Stimulated activated CD4-positive, alpha-beta T cell treated with anti-CD3 and anti-CD28 coated beads, Interleukin-15, amount 100 ng/mL, for 1 hour (primary cell): ENCODE measurements around the gene ANKRD24.
"Not testable (repeated sequence)": the region's sequence is repeated elsewhere in the genome, so short reads cannot be mapped to it uniquely, and the experiment has no call there.

Experiments
- DNase-seq, 2 donors: peaks; one replicate each; pipeline ENCODE4 v3.0.0-alpha.2; 2020; ENCODE audit warnings: low read depth in 1 of 2, low spot score in 1 of 2

Gene ANKRD24

GRCh38 chr19:4230237-4230636, 47.7 kb downstream of the ANKRD24 start:
- DNase-seq = not testable (repeated sequence)

DNA sequence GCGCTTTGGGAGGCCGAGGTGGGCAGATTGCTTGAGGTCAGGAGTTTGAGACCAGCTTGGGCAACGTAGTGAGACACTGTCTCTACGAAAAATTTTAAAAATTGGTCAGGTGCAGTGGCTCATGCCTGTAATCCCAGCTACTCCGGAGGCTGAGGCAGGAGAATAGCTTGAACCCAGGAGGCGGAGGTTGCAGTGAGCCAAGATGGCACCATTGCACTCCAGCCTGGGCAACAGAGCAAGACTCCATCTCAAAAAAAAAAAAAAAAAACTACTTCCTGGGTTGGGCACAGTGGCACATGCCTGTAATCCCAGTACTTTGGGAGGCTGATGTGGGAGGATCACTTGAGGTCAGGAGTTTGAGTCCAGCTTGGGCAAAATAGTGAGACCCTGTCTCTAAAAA, 49.0 kb downstream of the ANKRD24 start:
- DNase-seq = not testable (repeated sequence)

- not testable (repeated sequence) for DNase-seq
These were observed 49.6 kb downstream of the ANKRD24 start for GRCh38 chr19:4232139-4232538.

- no peak for DNase-seq
These were observed 50.3 kb downstream of the ANKRD24 start for GRCh38 chr19:4232614-4233281.

GRCh38 chr19:4233282-4233853, 50.9 kb downstream of the ANKRD24 start:
- DNase-seq = peak; percentile 35 to 62

DNA sequence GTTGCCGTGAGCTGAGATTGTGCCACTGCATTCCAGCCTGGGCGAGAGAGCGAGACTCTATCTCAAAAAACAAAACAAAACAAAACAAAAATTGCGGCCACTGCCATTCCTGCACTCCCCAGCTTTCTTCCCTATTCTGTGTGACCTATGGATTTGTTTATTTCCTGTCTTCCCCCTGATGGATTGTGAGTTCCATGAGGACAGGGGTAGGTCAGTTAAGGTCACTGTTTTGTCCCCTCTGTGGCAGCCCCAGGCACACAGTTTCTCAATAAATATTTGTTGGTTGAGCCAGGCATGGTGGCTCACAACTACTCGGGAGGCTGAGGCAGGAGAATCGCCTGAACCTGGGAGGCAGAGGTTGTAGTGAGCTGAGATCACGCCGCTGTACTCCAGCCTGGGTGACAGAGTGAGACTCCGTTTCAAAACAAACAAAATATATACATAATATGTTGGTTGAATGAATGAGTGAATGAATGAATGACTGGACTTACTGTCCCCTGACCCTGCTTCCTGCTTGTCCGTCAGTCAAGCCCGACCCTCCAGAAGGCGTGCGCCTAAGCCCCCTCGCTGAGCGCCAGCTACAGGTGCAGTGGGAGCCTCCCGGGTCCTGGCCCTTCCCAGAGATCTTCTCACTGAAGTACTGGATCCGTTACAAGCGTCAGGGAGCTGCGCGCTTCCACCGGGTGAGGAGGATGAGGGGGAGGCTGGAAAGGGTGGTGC, 51.8 kb downstream of the ANKRD24 start:
- DNase-seq = no peak

- no peak for DNase-seq
These were observed 52.3 kb downstream of the ANKRD24 start for GRCh38 chr19:4234862-4235201.

- DNase-seq = not testable (repeated sequence)
These were observed 55.0 kb downstream of the ANKRD24 start for GRCh38 chr19:4237510-4237909.

DNA sequence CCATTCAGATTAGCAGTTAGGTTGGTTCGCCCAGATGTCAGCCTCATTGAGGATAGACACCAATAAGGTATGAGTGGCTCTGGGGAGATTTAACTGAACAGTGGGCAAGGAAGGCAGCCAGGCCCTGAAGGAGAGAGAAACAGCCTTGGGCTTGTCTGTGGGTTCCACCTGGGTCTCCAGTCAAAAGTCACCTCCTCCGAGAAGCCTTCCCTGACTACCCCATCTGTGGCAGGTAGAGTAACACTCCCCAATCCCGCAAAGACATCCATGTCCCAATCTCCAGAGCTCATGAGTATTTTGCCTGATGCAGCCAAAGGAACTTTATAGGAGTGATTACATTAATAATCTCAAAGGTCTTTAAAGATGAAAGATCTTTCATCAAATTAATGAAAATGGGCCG, 56.3 kb downstream of the ANKRD24 start:
- no peak for DNase-seq

- DNase-seq = no peak
These were observed 59.4 kb downstream of the ANKRD24 start for GRCh38 chr19:4241824-4242430.

DNA sequence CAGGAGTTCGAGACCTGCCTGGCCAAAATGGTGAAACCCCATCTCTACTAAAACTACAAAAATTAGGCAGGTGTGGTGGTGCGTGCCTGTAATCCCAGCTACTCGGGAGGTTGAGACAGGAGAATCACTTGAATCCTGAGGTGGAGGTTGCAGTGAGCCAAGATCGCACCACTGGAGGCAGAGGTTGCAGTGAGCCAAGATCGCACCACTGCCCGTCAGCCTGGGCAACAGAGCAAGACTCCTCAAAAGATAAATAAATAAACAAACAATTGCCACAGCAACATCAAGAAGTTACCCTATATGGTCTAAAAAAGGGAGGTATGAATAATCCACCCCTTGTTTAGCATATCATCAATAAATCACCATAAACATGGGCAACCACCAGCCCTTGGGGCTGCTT, 63.4 kb downstream of the ANKRD24 start:
- DNase-seq = not testable (repeated sequence)

- DNase-seq = peak; percentile 93 to 97
These were observed 64.5 kb downstream of the ANKRD24 start, which contains the start of gene YJU2 for GRCh38 chr19:4246767-4247593. TSS of gene YJU2 (plus strand) at chr19:4247080. CDS start at chr19:4247147, 67 bp downstream.

GRCh38 chr19:4256563-4256962, 74.1 kb downstream of the ANKRD24 start:
- DNase-seq = no peak

DNA sequence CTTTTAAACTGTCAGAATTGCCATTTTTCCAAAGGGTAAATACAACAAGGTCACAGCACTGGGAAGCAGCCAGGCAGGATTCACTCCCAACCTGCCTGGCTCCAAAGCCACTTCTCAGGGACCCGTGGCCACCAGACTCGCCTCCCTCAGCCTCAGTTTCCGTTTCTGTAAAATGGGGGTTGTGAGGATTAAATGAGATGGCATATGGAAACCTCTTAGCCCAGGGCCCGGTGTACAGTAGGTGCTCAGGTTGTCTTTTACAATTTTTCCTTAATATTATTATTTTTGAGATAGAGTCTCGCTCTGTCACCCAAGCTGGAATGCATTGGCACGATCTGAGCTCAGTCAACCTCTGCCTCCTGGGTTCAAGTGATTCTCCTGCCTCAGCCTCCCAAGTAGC, 74.5 kb downstream of the ANKRD24 start:
- no peak for DNase-seq

DNA sequence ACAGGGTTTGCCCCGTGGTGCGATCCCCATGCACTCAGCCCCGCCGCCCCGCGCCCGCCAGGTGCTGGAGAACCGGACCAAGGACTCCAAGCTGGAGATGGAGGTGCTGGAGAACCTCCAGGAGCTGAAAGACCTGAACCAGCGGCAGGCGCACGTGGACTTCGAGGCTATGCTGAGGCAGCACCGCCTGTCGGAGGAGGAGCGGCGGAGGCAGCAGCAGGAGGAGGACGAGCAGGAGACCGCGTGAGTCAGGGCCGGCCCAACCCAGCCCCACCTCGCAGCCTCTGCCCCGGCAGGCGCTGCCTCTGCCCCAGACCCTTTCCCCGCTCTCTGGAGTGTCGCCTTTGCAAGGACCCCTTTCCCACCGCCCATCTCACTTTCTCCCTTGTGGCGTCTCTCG, 75.7 kb downstream of the ANKRD24 start:
- DNase-seq = no peak

DNA sequence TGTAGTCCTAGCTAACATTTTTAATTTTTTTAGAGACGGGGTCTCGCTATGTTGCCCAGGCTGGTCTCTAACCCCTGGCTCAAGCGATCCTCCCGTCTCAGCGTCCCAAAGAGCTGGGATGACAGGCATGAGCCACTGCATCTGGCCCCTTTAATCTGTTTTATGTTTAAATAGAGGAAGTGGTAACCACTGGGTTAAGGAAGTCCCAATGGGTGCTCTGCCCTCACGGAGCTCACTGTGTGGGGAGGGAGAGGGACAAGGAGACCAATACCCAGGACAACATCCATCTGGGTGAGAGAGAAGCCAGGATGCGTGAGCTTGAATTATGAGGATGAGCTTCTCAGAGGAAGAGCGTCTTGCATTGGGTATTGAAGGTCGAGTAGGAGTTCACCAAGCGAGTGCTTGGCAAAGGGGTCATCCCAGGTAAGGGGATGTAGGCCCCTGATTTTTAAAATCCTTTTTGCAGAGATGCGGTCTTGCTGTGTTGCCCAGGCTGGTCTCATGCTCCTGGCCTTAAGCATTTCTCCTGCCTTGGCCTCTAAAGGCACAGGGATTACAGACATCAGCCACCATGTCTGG, 78.2 kb downstream of the ANKRD24 start:
- DNase-seq = no peak

GRCh38 chr19:4264812-4265211, 82.3 kb downstream of the ANKRD24 start:
- no peak for DNase-seq

GRCh38 chr19:4266253-4267000, 83.9 kb downstream of the ANKRD24 start:
- no peak for DNase-seq

DNA sequence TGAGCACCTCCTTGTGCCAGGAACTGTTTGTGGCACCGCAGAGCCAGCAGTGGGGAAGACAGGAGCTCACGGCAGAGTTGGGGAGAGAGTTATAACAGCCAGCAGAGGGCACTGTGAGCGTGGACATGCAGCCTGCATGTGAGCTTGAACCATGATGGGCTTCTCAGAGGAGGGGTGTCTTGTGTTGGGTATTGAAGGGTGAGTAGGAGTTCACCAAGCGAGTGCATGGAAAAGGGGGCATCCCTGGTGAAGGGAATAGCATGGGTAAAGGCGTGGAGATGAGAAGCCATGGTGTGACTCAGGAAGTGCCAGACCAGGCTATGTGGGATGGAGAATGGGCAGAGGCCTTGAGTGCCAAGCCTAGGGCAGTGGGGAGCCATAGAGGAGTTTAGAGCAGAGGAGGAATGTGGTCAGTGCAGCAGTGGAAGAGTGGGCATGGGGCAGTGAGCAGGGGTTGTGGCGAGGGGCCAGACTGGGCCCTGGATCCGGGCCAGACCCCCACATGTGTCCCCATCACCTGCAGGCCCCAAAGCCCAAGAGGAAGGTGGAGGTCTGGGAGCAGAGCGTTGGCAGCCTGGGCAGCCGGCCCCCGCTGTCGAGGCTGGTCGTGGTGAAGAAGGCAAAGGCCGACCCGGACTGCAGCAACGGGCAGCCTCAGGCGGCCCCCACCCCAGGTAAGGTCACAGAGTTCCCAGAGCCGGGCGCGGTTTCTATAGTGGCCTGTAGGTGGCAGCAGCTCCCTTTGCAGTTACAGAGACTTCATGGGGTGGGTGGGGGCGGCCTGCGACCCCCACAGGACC, 84.8 kb downstream of the ANKRD24 start:
- peak; percentile 20 to 47 for DNase-seq
